Endothelial cell of umbilical vein (primary cell): Measurements from ENCODE around the gene POPDC3. TPM values are rescaled to one million over a fixed set of nuclear protein-coding genes. Genes with fewer than 3 reads are reported as not detected.

Experiments
- BruUV-seq: library from RNA; stranded (reverse); fragments of 400-500 nt; replicated peaks from 2 replicates; lab custom pipeline; 2021; lab: Mats Ljungman, UMichigan
- CTCF ChIA-PET: fragments of 300-600, 350-600 bp; sonication (Branson Sonifier 250); formaldehyde crosslinking; loops from one replicate; lab custom pipeline; 2021; ENCODE audit warnings: antibody characterized with exemption, inconsistent platforms; lab: Charles Lee
- POLR2A ChIA-PET: fragments of 300-600, 350-600 bp; sonication (Branson Sonifier 250); formaldehyde crosslinking; loops from one replicate; lab custom pipeline; 2021; ENCODE audit warnings: antibody characterized with exemption, inconsistent platforms; lab: Charles Lee
- DNase-seq: peaks from one replicate; pipeline ENCODE4 v3.0.0-alpha.2; 2011; ENCODE audit warnings: low read depth, low spot score
- FAIRE-seq: peaks from 2 replicates; lab custom pipeline; 2011; peaks lifted over from hg19 to GRCh38; lab: Jason Lieb, UNC
- H2AFZ ChIP-seq: 2 replicates; pipeline ENCODE4 v1.6.0; 2012; ENCODE audit warnings: low read depth, low read length, control low read depth, inconsistent platforms
- H3K27ac ChIP-seq: 2 replicates; pipeline ENCODE4 v1.5.1; 2011; ENCODE audit warnings: low read depth, mild to moderate bottlenecking, control low read depth, low read length, moderate library complexity; ENCODE audit not compliant: insufficient read depth
- H3K27me3 ChIP-seq, 2 experiments: 2 replicates each; pipeline versions ENCODE4 v1.6.0 to v1.6.1; 2011; ENCODE audit warnings: low read length in 2 of 2, mixed read lengths in 1 of 2; ENCODE audit not compliant: control insufficient read depth in 2 of 2, insufficient read depth in 2 of 2
- H3K36me3 ChIP-seq, 2 experiments: 2 replicates in 1 of 2; 3 replicates in 1 of 2; pipeline ENCODE4 v1.5.1; 2011; ENCODE audit warnings: low read length in 2 of 2, mild to moderate bottlenecking in 1 of 2, moderate library complexity in 1 of 2; ENCODE audit not compliant: control insufficient read depth in 2 of 2, insufficient read depth in 2 of 2; ENCODE audit errors: extremely low read depth in 1 of 2
- H3K4me1 ChIP-seq: 3 replicates; pipeline ENCODE4 v1.5.1; 2011; ENCODE audit warnings: mild to moderate bottlenecking, low read length; ENCODE audit not compliant: control insufficient read depth, insufficient read depth; ENCODE audit errors: extremely low read depth
- H3K4me2 ChIP-seq: 2 replicates; pipeline ENCODE4 v1.6.1; 2011; ENCODE audit warnings: low read length, control low read depth, mixed read lengths; ENCODE audit not compliant: insufficient read depth
- H3K4me3 ChIP-seq, 3 experiments: fragments of 200-600 bp in 1 of 3; sonication (generic), shearing (Covaris generic) in 1 of 3; replicated peaks in 1 of 3; 2 replicates each; pipeline ENCODE4 v1.5.1; 2011 to 2016; ENCODE audit warnings: control low read depth in 3 of 3, low read length in 3 of 3, mild to moderate bottlenecking in 2 of 3, inconsistent platforms in 1 of 3, low read depth in 1 of 3, moderate library complexity in 1 of 3; ENCODE audit not compliant: insufficient read depth in 1 of 3
- H3K79me2 ChIP-seq: 2 replicates; pipeline ENCODE4 v1.6.0; 2012; ENCODE audit warnings: low read length, inconsistent platforms; ENCODE audit not compliant: control insufficient read depth, insufficient read depth
- H3K9ac ChIP-seq: replicated peaks from 2 replicates; pipeline ENCODE3; 2011; ENCODE audit warnings: low read length, control low read depth; ENCODE audit not compliant: insufficient read depth; ENCODE audit errors: extremely low read depth
- H3K9me1 ChIP-seq: replicated peaks from 3 replicates; pipeline ENCODE4 v1.6.0; 2011; ENCODE audit warnings: mild to moderate bottlenecking, low read length; ENCODE audit not compliant: control insufficient read depth, insufficient read depth; ENCODE audit errors: extremely low read depth
- H3K9me3 ChIP-seq: replicated peaks from 2 replicates; pipeline ENCODE4 v1.5.1; 2012; ENCODE audit warnings: low read length, inconsistent platforms; ENCODE audit not compliant: control insufficient read depth, insufficient read depth
- H4K20me1 ChIP-seq: replicated peaks from 2 replicates; pipeline ENCODE3; 2011; ENCODE audit warnings: mild to moderate bottlenecking, low read length; ENCODE audit not compliant: control insufficient read depth, insufficient read depth; ENCODE audit errors: extremely low read depth
- CTCF ChIP-seq, 2 donors: IDR thresholded peaks; 1 replicate in 1 of 2; 2 replicates in 1 of 2; pipeline ENCODE4 v1.5.1; 2011; ENCODE audit warnings: low read length in 2 of 2, mild to moderate bottlenecking in 2 of 2, moderate library complexity in 2 of 2, control low read depth in 1 of 2, inconsistent platforms in 1 of 2, low read depth in 1 of 2; ENCODE audit not compliant: insufficient read depth in 1 of 2; ENCODE audit errors: extremely low read depth in 1 of 2
- EZH2 ChIP-seq: IDR thresholded peaks from 2 replicates; pipeline ENCODE4 v1.6.1; 2012; ENCODE audit warnings: borderline replicate concordance, low read depth, mild to moderate bottlenecking, moderate library complexity, low read length, inconsistent platforms; ENCODE audit not compliant: severe bottlenecking
- FOS ChIP-seq: IDR thresholded peaks from 2 replicates; pipeline ENCODE4 v1.6.1; 2011; ENCODE audit warnings: mild to moderate bottlenecking, low read length, moderate library complexity, borderline replicate concordance; ENCODE audit not compliant: insufficient read depth
- GATA2 ChIP-seq: IDR thresholded peaks from 2 replicates; pipeline ENCODE4 v1.7.0; 2011; ENCODE audit warnings: low read depth, mild to moderate bottlenecking, moderate library complexity, mixed read lengths, low read length; ENCODE audit not compliant: insufficient read length, insufficient read depth
- JUN ChIP-seq: IDR thresholded peaks from 2 replicates; pipeline ENCODE4 v1.6.1; 2011; ENCODE audit warnings: borderline replicate concordance, low read depth; ENCODE audit not compliant: insufficient read length, insufficient read depth
- MAX ChIP-seq: IDR thresholded peaks from 2 replicates; pipeline ENCODE4 v1.6.1; 2011; ENCODE audit not compliant: insufficient read depth, insufficient read length
- MYC ChIP-seq: IDR thresholded peaks from one replicate; pipeline ENCODE4 v1.6.1; 2011; ENCODE audit warnings: mild to moderate bottlenecking, low read depth, low read length
- POLR2A ChIP-seq: IDR thresholded peaks from 2 replicates; pipeline ENCODE4 v1.6.1; 2012; ENCODE audit warnings: low read depth, mild to moderate bottlenecking, control low read depth, low read length
- POLR2AphosphoS5 ChIP-seq: IDR thresholded peaks from 2 replicates; pipeline ENCODE4 v1.6.1; 2012; ENCODE audit warnings: low read depth, mild to moderate bottlenecking, control low read depth, low read length, moderate library complexity; ENCODE audit not compliant: insufficient read depth
- dilution Hi-C: fragments of 300-500 bp; cut with MboI; formaldehyde crosslinking; loops from one replicate; pipeline ENCODE4 v1.15.0; 2019; ENCODE audit warnings: low sequenced_read_pairs; ENCODE audit not compliant: extremely low pct_ligation_motif_present
- intact Hi-C: fragments of 100-400 bp; cut with micrococcal nuclease; formaldehyde crosslinking; loops from one replicate; pipeline ENCODE4 v1.10.0; 2022
- polyA plus RNA-seq, 4 experiments: library from polyadenylated mRNA; depleted of rRNA in 3 of 4; stranded (reverse) in 3 of 4; unstranded in 1 of 4; fragments of >200 nt; gene quantifications; 2 replicates each; pipeline versions ENCODE4 v1.2.1 to v1.2.3, GENCODE V29; 2011 to 2012; ENCODE audit warnings: missing spikeins in 1 of 4
- total RNA-seq: library from RNA; stranded (reverse); gene quantifications from 2 replicates; pipeline ENCODE4 v1.2.3, GENCODE V29; 2021

The POPDC3 gene
- total and polyA plus RNA-seq, 2 donors (not counting 3 experiments of a cell fraction or from before 2014, with no cell fraction given): 1.6 to 1.7 TPM

GRCh38 chr6:105178636-105179035, 1.2 kb downstream of the POPDC3 start:
- FAIRE-seq (peak; percentile 8), DNase-seq (no peak)

More at GRCh38 chr6:105178636-105179035, 1.2 kb downstream of the POPDC3 start:
- H3K9me1 ChIP-seq: no peaks in the 10 kb centered on the region
- POLR2A ChIA-PET: no interaction called here
- BruUV-seq: no TSS peak
- H4K20me1 ChIP-seq: no peaks in the 10 kb centered on the region
- dilution Hi-C loops (no loop called here), intact Hi-C loops (loop anchor here (2.0 kb wide), 2 partner anchors 42 to 224 kb away; partner anchors contain the start of gene PREP)
- no peak overlapping the region for H3K4me3 ChIP-seq
- peaks cover 12% of the 10 kb centered on the region for H3K4me1 ChIP-seq
- H2AFZ ChIP-seq: no peak overlapping the region
- peak overlapping the region; percentile 16 for H3K4me2 ChIP-seq
- H3K27ac ChIP-seq: no peak overlapping the region
- H3K27me3 ChIP-seq: peaks cover 0 to 2% of the 10 kb centered on the region in 2 experiments
- TF ChIP-seq JUN (no peak), MAX (no peak), CTCF (IDR thresholded peaks at IDR 0.05; ENCODE audit: extremely low read depth in 1 of 2, insufficient read depth in 1 of 2, low read depth in 1 of 2, low read length in 2 of 2) (no peak), EZH2 (no peak), POLR2A (no peak), POLR2AphosphoS5 (no peak), GATA2 (no peak), MYC (no peak), FOS (no peak)
- CTCF ChIA-PET: interaction anchor here (1.0 to 1.6 kb wide), 2 partner anchors 32 to 91 kb away, joined by 3 read pairs; no protein-coding TSS in a partner anchor
- H3K9me3 ChIP-seq: no peaks in the 10 kb centered on the region
- H3K36me3 ChIP-seq: no peaks in the 10 kb centered on the region
- no peak overlapping the region for H3K9ac ChIP-seq
- no peaks in the 10 kb centered on the region for H3K79me2 ChIP-seq
